ENCODE data around the gene NAV2.

DNA sequence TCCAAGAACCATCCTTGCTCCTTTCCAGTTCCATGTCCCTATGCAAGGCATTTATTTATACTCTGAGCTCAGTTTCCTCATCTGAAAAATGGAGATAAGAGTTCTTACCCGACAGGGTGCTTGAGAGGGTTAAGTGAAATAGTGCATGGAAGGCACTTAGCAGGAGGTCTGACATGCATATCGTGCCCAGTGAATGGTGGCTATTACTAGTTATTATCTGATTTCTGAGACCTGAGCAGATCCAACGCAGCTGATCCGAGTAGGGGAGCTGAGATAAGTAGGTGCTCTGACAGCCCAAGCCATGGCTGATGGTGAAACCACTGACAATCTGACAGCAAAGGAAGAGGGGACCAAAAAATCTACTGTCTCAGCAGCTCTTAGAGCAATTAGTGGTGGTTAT is 24.9 kb downstream of the NAV2 start:
- TF ChIP-seq, protein P1, sequence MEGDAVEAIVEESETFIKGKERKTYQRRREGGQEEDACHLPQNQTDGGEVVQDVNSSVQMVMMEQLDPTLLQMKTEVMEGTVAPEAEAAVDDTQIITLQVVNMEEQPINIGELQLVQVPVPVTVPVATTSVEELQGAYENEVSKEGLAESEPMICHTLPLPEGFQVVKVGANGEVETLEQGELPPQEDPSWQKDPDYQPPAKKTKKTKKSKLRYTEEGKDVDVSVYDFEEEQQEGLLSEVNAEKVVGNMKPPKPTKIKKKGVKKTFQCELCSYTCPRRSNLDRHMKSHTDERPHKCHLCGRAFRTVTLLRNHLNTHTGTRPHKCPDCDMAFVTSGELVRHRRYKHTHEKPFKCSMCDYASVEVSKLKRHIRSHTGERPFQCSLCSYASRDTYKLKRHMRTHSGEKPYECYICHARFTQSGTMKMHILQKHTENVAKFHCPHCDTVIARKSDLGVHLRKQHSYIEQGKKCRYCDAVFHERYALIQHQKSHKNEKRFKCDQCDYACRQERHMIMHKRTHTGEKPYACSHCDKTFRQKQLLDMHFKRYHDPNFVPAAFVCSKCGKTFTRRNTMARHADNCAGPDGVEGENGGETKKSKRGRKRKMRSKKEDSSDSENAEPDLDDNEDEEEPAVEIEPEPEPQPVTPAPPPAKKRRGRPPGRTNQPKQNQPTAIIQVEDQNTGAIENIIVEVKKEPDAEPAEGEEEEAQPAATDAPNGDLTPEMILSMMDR (conservative IDR thresholded peaks at IDR 0.05 in 1 of 2, IDR thresholded peaks at IDR 0.05 in 1 of 2; ENCODE audit: low read depth in 1 of 2, low read length in 2 of 2), result no peak
- TF ChIP-seq EZH2 (IDR thresholded peaks at IDR 0.05; ENCODE audit: low read length, missing control alignments), result no peak
